Upper lobe of left lung (tissue), 4 donors: ENCODE results near the gene FMOD.

Experiments used
- CTCF ChIP-seq, 6 experiments: fragments of 450-650 bp in 4 of 6; fragments of 200-600 bp in 2 of 6; sonication (generic) in 2 of 6; IDR thresholded peaks; one replicate each; pipeline ENCODE4 v1.5.1; 2016 to 2019; ENCODE audit warnings: antibody characterized with exemption in 6 of 6
- EP300 ChIP-seq, 4 donors: sonication (generic); formaldehyde crosslinking; IDR thresholded peaks; one replicate each; pipeline ENCODE4 v1.5.1; 2017; ENCODE audit warnings: antibody characterized with exemption in 4 of 4, control low read depth in 2 of 4
- POLR2A ChIP-seq, 4 donors: fragments of 450-650 bp; IDR thresholded peaks; one replicate each; pipeline ENCODE4 v1.5.1; 2016 to 2017; ENCODE audit warnings: antibody characterized with exemption in 4 of 4, mild to moderate bottlenecking in 2 of 4
- POLR2AphosphoS5 ChIP-seq, 2 donors: sonication (generic); formaldehyde crosslinking; IDR thresholded peaks; one replicate each; pipeline ENCODE4 v1.5.1; 2017; ENCODE audit warnings: antibody characterized with exemption in 2 of 2

GRCh38 chr1:203382026-203382425, 31.1 kb upstream of the FMOD start:
- TF ChIP-seq CTCF (IDR thresholded peaks at IDR 0.05): no peak
- TF ChIP-seq EP300 (IDR thresholded peaks at IDR 0.05): no peak
- no peak for TF ChIP-seq POLR2A (IDR thresholded peaks at IDR 0.05)
- no peak for TF ChIP-seq POLR2AphosphoS5 (IDR thresholded peaks at IDR 0.05)
